Measurements from ENCODE around the gene CA5B. TPM values are rescaled to one million over a fixed set of nuclear protein-coding genes. Genes with fewer than 3 reads are reported as not detected.

Gene CA5B
- total RNA-seq, 2 experiments from 2014 or later = 14.1 to 14.4 TPM

DNA sequence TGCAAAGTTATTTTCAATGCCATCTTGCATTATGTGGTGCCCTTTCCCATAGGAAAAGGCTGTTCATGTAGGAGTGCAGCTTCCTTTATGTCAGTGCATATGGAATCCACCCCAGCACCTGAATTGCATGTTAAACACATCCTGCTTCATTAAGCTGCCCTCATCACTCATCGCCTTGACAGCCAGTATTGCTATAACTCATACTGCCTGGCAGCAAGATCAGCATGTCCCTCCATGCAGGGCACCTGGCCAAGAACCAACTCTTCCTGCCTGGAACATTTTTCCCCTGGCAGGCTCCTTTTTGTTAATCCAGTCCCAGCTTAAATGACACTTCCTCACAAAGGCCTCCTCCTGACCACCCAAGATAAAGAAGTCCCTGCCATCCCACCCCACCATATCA is 23.5 kb upstream of the CA5B start:
- Mint-ChIP-seq H3K27ac (no peak overlapping the region), H3K4me1 (ENCODE audit: low read depth) (peaks cover 2% of the 10 kb centered on the region), H3K27me3 (no peaks in the 10 kb centered on the region), H3K36me3 (ENCODE audit: low read depth) (no peaks in the 10 kb centered on the region), H3K9me3 (no peaks in the 10 kb centered on the region), H3K4me3 (no peak overlapping the region)
- CTCF ChIA-PET = no interaction called here
- DNase-seq (no peak), ATAC-seq (no peak)
- POLR2A ChIA-PET = interaction anchor here (1.2 kb wide), 1 partner anchor 9 kb away, joined by 3 read pairs; no protein-coding TSS in a partner anchor
- no peak for TF ChIP-seq CTCF (IDR thresholded peaks at IDR 0.05)
- intact Hi-C loops (cut with micrococcal nuclease) = no loop called here

DNA sequence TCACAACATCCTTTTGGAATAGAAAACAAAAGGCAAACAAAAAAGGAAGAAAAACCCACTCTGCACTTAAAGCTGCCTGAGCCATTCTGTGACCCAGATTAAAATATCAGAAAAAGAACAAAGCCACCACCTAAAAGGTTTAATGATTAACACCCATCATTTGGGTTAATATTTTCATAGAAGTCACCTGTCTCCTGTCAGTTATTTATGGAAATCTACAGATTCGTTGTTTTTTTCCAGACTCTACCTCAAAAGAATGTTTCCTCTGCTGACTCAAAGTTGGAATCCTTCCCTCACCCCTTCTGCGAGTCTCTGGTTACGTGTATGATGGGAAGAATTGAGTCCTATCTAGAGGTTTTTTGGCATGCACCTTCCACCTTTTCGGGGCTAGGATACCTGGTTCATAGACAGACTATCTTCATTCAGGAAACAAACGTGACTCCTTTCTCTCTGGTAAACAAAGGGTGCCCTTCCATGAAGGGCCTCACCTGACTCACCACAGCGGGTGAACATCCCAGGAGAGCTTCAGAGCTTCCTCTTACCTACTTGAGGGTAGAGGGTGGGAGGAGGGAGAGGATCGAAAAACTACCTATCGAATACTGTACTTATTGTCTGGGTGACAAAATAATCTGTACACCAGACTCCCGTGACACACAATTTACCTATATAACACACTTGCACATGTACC is 19.6 kb upstream of the CA5B start:
- intact Hi-C loops (cut with micrococcal nuclease) = no loop called here
- no peak for ATAC-seq
- no peaks in the 10 kb centered on the region for H3K36me3 Mint-ChIP-seq (ENCODE audit: low read depth)
- ChIA-PET CTCF (no interaction called here), POLR2A (no interaction called here)
- no peaks in the 10 kb centered on the region for H3K27me3 Mint-ChIP-seq
- no peak for TF ChIP-seq CTCF (IDR thresholded peaks at IDR 0.05)
- DNase-seq = no peak
- no peak overlapping the region for H3K4me3 Mint-ChIP-seq
- no peaks in the 10 kb centered on the region for H3K9me3 Mint-ChIP-seq
- H3K4me1 Mint-ChIP-seq (ENCODE audit: low read depth) = peaks cover 3% of the 10 kb centered on the region
- H3K27ac Mint-ChIP-seq = no peak overlapping the region

- ATAC-seq (no peak), DNase-seq (no peak)
- no peaks in the 10 kb centered on the region for H3K27me3 Mint-ChIP-seq
- ChIA-PET CTCF (no interaction called here), POLR2A (no interaction called here)
- peaks cover 7% of the 10 kb centered on the region for H3K4me1 Mint-ChIP-seq (ENCODE audit: low read depth)
- no peaks in the 10 kb centered on the region for H3K36me3 Mint-ChIP-seq (ENCODE audit: low read depth)
- H3K27ac Mint-ChIP-seq = no peak overlapping the region
- H3K9me3 Mint-ChIP-seq = no peaks in the 10 kb centered on the region
- H3K4me3 Mint-ChIP-seq = no peak overlapping the region
- TF ChIP-seq CTCF (IDR thresholded peaks at IDR 0.05) = no peak
- intact Hi-C loops (cut with micrococcal nuclease) = no loop called here
These were observed 18.6 kb upstream of the CA5B start for GRCh38 chrX:15719324-15719968.

GRCh38 chrX:15721911-15722310 is 16.2 kb upstream of the CA5B start:
- ATAC-seq (no peak), DNase-seq (no peak)
- no peak overlapping the region for H3K4me3 Mint-ChIP-seq
- H3K36me3 Mint-ChIP-seq (ENCODE audit: low read depth) = no peaks in the 10 kb centered on the region
- CTCF ChIA-PET = no interaction called here
- intact Hi-C loops (cut with micrococcal nuclease) = no loop called here
- no peaks in the 10 kb centered on the region for H3K27me3 Mint-ChIP-seq
- H3K4me1 Mint-ChIP-seq (ENCODE audit: low read depth) = peaks cover 7% of the 10 kb centered on the region
- no peak overlapping the region for H3K27ac Mint-ChIP-seq
- H3K9me3 Mint-ChIP-seq = no peaks in the 10 kb centered on the region
- no peak for TF ChIP-seq CTCF (IDR thresholded peaks at IDR 0.05)
- POLR2A ChIA-PET = no interaction called here

DNA sequence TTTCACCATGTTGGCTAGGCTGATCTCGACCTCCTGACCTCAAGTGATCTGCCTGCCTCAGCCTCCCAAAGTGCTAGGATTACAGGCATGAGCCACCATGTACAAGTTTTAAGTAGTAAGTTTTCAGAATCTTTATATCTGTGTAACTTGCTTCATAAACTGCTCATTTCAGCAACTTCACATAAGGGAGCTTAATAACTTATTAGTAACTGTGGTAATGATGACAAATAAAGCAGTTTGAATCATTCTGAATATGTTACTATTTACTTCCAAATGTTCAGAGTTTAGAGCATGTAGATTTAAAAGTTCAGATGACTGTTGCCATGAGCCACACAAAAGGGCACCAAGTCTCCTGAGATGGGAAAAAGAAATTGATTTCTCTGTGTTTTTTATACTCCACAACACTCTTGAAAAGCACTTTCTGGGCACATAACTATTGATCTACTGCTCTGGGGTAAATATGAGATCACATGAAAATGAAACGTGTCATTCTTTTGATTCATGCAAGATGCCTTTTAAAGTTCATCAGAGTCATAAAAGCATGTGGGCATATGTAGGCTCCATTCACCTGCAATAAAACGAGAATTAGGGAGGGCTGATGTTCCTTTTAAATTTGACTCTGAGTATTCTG is 14.1 kb upstream of the CA5B start:
- H3K27ac Mint-ChIP-seq = no peak overlapping the region
- ATAC-seq = peak; percentile 30
- no peak overlapping the region for H3K4me3 Mint-ChIP-seq
- POLR2A ChIA-PET = interaction anchor here (1.3 kb wide), 1 partner anchor 10 kb away, joined by 3 read pairs; no protein-coding TSS in a partner anchor
- no peaks in the 10 kb centered on the region for H3K36me3 Mint-ChIP-seq (ENCODE audit: low read depth)
- no peaks in the 10 kb centered on the region for H3K9me3 Mint-ChIP-seq
- no peak for TF ChIP-seq CTCF (IDR thresholded peaks at IDR 0.05)
- H3K27me3 Mint-ChIP-seq = no peaks in the 10 kb centered on the region
- intact Hi-C loops (cut with micrococcal nuclease) = no loop called here
- peaks cover 5% of the 10 kb centered on the region for H3K4me1 Mint-ChIP-seq (ENCODE audit: low read depth)
- CTCF ChIA-PET = no interaction called here
- no peak for DNase-seq

All from activated CD8-positive, alpha-beta T cell treated with anti-CD3 and anti-CD28 coated beads for 36 hours (primary cell).